Measurements from ENCODE around the gene NR2F1. TPM values are rescaled to one million over a fixed set of nuclear protein-coding genes. Genes with fewer than 3 reads are reported as not detected.

Gene NR2F1
- total RNA-seq, 4 donors from 2014 or later = 1.5 to 6.2 (median 3.2) TPM

DNA sequence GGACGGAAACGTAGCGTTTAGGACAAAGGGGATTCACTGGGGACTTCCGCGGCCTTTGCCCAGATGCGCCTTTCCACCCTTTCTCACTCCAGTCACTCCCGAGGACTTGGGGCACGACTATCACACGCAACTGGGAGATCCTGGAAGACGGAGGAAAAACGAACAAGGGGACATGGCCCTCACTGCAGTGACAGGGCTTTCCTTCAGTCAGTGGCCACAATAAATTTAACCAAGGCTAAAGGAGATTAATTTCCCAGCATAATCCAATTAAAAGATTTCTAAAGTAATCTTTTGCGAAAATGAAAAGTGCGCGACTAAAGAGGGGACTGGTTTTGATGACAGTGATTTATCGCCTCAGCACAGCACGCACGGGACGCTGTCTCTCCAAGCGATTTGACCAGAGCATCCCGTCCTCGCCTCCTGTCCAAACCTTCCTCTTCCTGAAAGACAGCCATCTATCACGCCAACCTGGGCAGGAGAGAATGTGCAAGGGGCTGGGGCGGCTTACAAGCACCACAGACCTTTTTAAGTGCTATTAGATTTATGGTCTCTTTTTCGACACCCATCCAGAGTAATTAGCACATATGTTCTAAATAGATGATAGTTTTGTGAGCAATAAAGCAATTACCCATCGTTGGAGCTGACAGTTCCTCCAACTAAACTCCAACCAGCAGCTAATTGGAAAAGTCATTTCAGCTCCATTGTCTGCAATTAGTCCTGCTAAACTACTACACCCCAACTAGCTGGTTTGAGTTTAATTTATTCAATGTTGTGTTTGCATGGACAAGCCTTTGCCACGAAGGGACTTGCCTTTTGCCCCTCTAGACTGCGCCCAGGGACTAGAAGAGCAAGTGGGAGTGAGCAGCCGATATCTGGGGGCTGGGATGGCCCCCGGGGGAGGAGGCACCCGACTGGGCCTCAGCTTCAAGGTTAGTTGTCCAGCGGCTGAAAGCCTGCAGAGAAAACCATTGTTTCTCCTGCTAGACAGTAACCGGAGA is 9.4 kb upstream of the NR2F1 start:
- intact Hi-C loops (cut with DNase I; ENCODE audit: low total_unique reads) (no loop called here), in situ Hi-C loops (cut with MboI; ENCODE audit: low pct_ligation_motif_present in 1 of 4, low pct_unique_long_range_greater_than_20kb in 1 of 4, low sequenced_read_pairs in 3 of 4) (no loop called here)
- TF ChIP-seq POLR2AphosphoS5 (IDR thresholded peaks at IDR 0.05) (no peak), POLR2A (IDR thresholded peaks at IDR 0.05) (no peak), EP300 (IDR thresholded peaks at IDR 0.05; ENCODE audit: low read depth) (no peak)
- TF ChIP-seq, protein P1, sequence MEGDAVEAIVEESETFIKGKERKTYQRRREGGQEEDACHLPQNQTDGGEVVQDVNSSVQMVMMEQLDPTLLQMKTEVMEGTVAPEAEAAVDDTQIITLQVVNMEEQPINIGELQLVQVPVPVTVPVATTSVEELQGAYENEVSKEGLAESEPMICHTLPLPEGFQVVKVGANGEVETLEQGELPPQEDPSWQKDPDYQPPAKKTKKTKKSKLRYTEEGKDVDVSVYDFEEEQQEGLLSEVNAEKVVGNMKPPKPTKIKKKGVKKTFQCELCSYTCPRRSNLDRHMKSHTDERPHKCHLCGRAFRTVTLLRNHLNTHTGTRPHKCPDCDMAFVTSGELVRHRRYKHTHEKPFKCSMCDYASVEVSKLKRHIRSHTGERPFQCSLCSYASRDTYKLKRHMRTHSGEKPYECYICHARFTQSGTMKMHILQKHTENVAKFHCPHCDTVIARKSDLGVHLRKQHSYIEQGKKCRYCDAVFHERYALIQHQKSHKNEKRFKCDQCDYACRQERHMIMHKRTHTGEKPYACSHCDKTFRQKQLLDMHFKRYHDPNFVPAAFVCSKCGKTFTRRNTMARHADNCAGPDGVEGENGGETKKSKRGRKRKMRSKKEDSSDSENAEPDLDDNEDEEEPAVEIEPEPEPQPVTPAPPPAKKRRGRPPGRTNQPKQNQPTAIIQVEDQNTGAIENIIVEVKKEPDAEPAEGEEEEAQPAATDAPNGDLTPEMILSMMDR (IDR thresholded peaks at IDR 0.05) = no peak
- no peak overlapping the region for H3K4me3 ChIP-seq
- H3K36me3 ChIP-seq = no peaks in the 10 kb centered on the region
- 27 to 41% methylated on average over 3 to 32 of the region's 32 CpGs for WGBS, 2 donors (ENCODE audit: low coverage in 1 of 2)
- H3K27me3 ChIP-seq = peaks cover 100% of the 10 kb centered on the region
- H3K27ac ChIP-seq = no peak overlapping the region
- no peaks in the 10 kb centered on the region for H3K9me3 ChIP-seq
- no peak for DNase-seq
- peaks cover 0 to 8% (median 2%) of the 10 kb centered on the region in 4 donors for H3K4me1 ChIP-seq

DNA sequence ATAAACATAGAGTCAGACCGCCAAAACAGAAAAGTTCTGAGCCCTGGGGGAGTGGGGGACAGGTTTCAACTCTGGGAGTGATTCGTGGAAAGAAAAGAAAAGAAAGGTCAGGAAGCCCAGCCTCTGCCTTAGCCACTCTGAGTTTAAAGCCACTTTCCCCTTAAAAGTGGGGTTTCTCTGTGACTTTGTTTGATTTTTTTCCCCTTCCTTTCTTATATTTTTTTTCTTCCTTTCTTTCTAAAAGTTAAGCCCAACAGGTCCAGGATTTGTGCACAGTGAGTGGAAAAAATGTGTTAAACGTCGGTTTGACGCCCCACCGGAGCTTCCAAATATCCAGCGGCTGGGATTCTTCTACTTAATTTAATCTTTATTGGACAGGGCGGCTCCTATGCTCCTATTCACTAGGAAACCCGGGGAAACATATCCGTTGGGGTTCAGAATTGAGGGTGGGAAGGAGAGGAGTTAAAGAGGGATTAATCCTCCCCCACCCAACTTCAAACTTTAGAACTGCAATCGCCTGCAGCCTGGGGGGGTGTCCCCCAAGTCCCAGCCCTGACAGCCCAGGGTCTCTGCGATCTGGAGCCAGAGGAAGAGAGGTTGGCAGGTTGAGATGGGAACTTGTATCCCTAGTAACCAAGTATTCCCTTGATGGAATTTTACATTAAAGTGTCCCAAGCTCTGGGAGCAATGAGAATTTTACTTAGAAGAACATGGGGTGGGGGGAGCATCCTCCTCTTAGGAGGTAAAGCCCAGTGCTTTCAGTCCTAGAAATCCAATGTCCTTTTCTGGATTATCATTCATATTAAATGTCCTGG is 8.3 kb upstream of the NR2F1 start:
- TF ChIP-seq POLR2A (IDR thresholded peaks at IDR 0.05) (no peak), EP300 (IDR thresholded peaks at IDR 0.05; ENCODE audit: low read depth) (no peak), POLR2AphosphoS5 (IDR thresholded peaks at IDR 0.05) (no peak)
- TF ChIP-seq, protein P1 (IDR thresholded peaks at IDR 0.05) = no peak
- in situ Hi-C loops (cut with MboI; ENCODE audit: low pct_ligation_motif_present in 1 of 4, low pct_unique_long_range_greater_than_20kb in 1 of 4, low sequenced_read_pairs in 3 of 4) = loop anchor here in 3 of 4 donors (25.0 kb wide), 2 partner anchors 213 to 338 kb away; no protein-coding TSS in a partner anchor
- Histone ChIP-seq H3K4me1 (peaks cover 5 to 19% (median 12%) of the 10 kb centered on the region in 4 donors), H3K9me3 (no peaks in the 10 kb centered on the region), H3K36me3 (no peaks in the 10 kb centered on the region), H3K27ac (no peak overlapping the region), H3K27me3 (peaks cover 100% of the 10 kb centered on the region), H3K4me3 (no peak overlapping the region)
- intact Hi-C loops (cut with DNase I; ENCODE audit: low total_unique reads) = no loop called here
- WGBS, 2 donors (ENCODE audit: low coverage in 1 of 2) = 19 to 25% methylated on average over 9 to 12 of the region's 12 CpGs
- DNase-seq = no peak

DNA sequence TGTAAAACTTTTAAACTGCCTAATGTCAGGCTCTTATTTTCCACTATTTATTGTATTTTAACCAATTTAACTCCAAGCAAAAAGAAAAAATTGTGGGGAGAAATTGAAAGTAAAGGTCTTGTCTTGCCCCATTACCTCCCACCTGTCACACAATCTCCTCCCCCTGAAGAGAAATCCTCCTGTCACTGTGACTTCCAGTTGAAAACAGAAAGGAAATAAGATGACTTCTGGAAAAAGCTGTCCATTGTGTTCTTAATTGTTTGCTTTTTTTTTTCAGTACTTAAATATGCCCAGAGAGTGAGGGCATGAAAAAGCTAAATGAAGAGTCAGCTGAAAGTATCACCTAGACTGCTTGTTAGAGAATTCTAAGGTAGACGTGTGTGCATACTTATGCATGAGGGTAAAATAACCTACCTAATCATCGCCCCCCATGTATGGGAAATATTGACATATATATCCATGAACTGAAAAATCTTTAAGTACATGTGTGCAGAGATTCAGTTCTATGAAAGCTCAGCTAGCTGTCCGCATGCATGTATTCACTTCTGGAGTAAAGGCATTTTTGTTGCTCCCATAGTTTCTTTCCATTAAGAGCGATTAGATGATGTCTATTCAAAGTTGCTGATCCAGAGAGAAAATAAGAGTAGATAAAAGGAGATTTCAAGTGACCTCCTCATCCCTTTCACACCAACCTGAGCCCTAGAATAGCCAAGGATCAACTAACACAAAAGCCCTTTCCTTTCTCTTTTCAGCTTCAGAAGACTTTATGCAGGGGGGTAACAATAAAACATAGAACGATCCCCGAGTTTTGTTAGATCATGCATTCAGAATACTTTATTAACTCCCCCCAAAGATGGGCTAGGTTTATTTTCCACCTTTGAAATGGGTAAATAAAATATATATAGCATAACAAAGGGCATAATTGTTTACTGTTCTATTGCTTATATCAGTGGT is 7.3 kb upstream of the NR2F1 start:
- Histone ChIP-seq H3K4me3 (no peak overlapping the region), H3K27me3 (peaks cover 100% of the 10 kb centered on the region), H3K4me1 (peaks cover 5 to 25% (median 23%) of the 10 kb centered on the region in 4 donors), H3K36me3 (no peaks in the 10 kb centered on the region), H3K27ac (no peak overlapping the region), H3K9me3 (no peaks in the 10 kb centered on the region)
- in situ Hi-C loops (cut with MboI; ENCODE audit: low pct_ligation_motif_present in 1 of 4, low pct_unique_long_range_greater_than_20kb in 1 of 4, low sequenced_read_pairs in 3 of 4) (loop anchor here in 3 of 4 donors (25.0 kb wide), 2 partner anchors 212 to 337 kb away; no protein-coding TSS in a partner anchor), intact Hi-C loops (cut with DNase I; ENCODE audit: low total_unique reads) (no loop called here)
- TF ChIP-seq, protein P1 (IDR thresholded peaks at IDR 0.05) = no peak
- TF ChIP-seq EP300 (IDR thresholded peaks at IDR 0.05; ENCODE audit: low read depth) = no peak
- TF ChIP-seq POLR2AphosphoS5 (IDR thresholded peaks at IDR 0.05) = no peak
- no peak for TF ChIP-seq POLR2A (IDR thresholded peaks at IDR 0.05)
- DNase-seq = no peak
- 41 to 49% methylated on average over 6 of the region's 6 CpGs for WGBS, 2 donors (ENCODE audit: low coverage in 1 of 2)
